ENCODE data around the gene DGLUCY. TPM values are rescaled to one million over a fixed set of nuclear protein-coding genes. Genes with fewer than 3 reads are reported as not detected.

Gene DGLUCY
- total and polyA plus RNA-seq, 4 donors, result 29.0 to 74.3 (median 52.1) TPM

DNA sequence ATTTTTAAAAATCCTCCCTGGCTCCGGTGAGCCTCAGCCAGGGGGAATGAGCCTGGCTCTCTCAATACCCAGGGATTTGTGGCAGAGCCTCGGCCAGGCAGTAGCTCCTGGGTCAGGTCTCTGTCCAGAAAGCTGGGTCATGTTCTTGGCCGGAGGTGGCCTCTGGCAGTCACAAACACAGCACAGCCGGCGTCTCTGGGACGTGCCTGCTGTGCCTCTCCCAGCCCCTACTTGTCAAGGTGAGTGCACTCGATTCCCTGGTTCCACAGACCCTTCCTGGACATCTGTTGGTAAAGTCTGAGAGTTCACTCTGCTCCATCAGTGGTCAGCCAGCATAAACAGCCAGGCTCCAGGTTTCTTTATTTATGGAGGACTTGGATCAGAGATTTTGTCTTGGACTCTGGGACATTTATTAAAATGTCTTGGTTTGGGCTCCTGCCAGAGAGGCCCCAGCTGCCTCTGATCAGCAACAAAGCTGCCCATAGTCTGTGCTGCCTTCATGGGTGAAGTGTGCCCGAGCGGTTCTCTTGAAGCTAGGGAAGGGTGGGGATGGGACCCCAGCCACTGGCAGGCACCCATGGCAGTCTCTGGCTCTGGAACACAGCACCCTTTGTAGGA, 56.7 kb downstream of the DGLUCY start:
- Histone ChIP-seq H3K9ac (ENCODE audit: insufficient read depth in 1 of 2, low read length in 2 of 2) (no peak overlapping the region), H3K36me3 (ENCODE audit: control insufficient read depth in 4 of 4, insufficient read depth in 4 of 4, low read length in 4 of 4) (peaks cover 9 to 42% (median 18%) of the 10 kb centered on the region in 4 donors), H3K9me3 (ENCODE audit: control insufficient read depth in 4 of 4, insufficient read depth in 3 of 4, low read length in 3 of 4) (no peaks in the 10 kb centered on the region), H3K4me1 (ENCODE audit: control insufficient read depth in 5 of 5, insufficient read depth in 5 of 5, low read length in 5 of 5) (peaks cover 0 to 15% (median 9%) of the 10 kb centered on the region in 5 donors), H3K27ac (ENCODE audit: low read depth in 1 of 2, low read length in 1 of 2) (peak overlapping the region in 1 of 2 donors; percentile 13), H3K4me3 (no peak overlapping the region), H3K27me3 (ENCODE audit: control insufficient read depth in 3 of 3, insufficient read depth in 3 of 3, low read length in 2 of 3) (no peaks in the 10 kb centered on the region)
- 68 to 74% methylated on average over 9 of the region's 9 CpGs for WGBS, 2 donors
- ATAC-seq (ENCODE audit: insufficient read depth, low FRiP score), result no peak
- peak; percentile 73 to 79 (median 78) for DNase-seq
- TF ChIP-seq CTCF (IDR thresholded peaks at IDR 0.05; ENCODE audit: control extremely low read depth, extremely low read depth), result no peak

- H3K27me3 ChIP-seq (ENCODE audit: control insufficient read depth in 3 of 3, insufficient read depth in 3 of 3, low read length in 2 of 3), result no peaks in the 10 kb centered on the region
- peaks cover 0 to 15% (median 9%) of the 10 kb centered on the region in 5 donors for H3K4me1 ChIP-seq (ENCODE audit: control insufficient read depth in 5 of 5, insufficient read depth in 5 of 5, low read length in 5 of 5)
- H3K4me3 ChIP-seq, result no peak overlapping the region
- H3K27ac ChIP-seq (ENCODE audit: low read depth in 1 of 2, low read length in 1 of 2), result peak overlapping the region in 1 of 2 donors; percentile 13
- H3K9ac ChIP-seq (ENCODE audit: insufficient read depth in 1 of 2, low read length in 2 of 2), result no peak overlapping the region
- ATAC-seq (ENCODE audit: insufficient read depth, low FRiP score), result no peak
- TF ChIP-seq CTCF (IDR thresholded peaks at IDR 0.05; ENCODE audit: control extremely low read depth, extremely low read depth), result no peak
- no peaks in the 10 kb centered on the region for H3K9me3 ChIP-seq (ENCODE audit: control insufficient read depth in 4 of 4, insufficient read depth in 3 of 4, low read length in 3 of 4)
- H3K36me3 ChIP-seq (ENCODE audit: control insufficient read depth in 4 of 4, insufficient read depth in 4 of 4, low read length in 4 of 4), result peaks cover 11 to 44% (median 16%) of the 10 kb centered on the region in 4 donors
- no peak for DNase-seq
- WGBS, 2 donors, result 82 to 85% methylated on average over 5 of the region's 5 CpGs
Observed at GRCh38 chr14:91171291-91171690, 57.4 kb downstream of the DGLUCY start.

DNA sequence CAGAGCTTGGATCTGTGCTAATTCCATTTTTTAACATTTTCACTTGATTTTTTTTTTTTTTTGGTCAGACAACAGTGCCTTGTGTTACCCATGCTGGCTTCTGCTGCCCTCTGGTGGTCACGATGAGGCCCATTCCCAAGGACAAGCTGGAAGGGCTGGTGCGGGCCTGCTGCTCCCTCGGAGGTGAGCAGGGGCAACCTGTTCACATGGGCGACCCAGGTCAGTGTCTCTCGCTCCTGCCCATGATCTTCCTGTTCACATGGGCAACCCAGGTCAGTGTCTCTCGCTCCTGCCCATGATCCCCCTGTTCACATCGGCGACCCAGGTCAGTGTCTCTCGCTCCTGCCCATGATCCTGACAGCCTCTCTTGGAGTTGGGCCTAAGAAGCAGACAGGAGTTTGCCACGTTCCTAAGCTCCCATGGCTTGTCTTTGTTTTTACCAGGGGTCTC, 59.4 kb downstream of the DGLUCY start:
- Histone ChIP-seq H3K4me1 (ENCODE audit: control insufficient read depth in 5 of 5, insufficient read depth in 5 of 5, low read length in 5 of 5) (peaks cover 0 to 15% (median 9%) of the 10 kb centered on the region in 5 donors), H3K36me3 (ENCODE audit: control insufficient read depth in 4 of 4, insufficient read depth in 4 of 4, low read length in 4 of 4) (peaks cover 9 to 36% (median 15%) of the 10 kb centered on the region in 4 donors), H3K27ac (ENCODE audit: low read depth in 1 of 2, low read length in 1 of 2) (no peak overlapping the region), H3K4me3 (no peak overlapping the region), H3K9me3 (ENCODE audit: control insufficient read depth in 4 of 4, insufficient read depth in 3 of 4, low read length in 3 of 4) (no peaks in the 10 kb centered on the region), H3K9ac (ENCODE audit: insufficient read depth in 1 of 2, low read length in 2 of 2) (no peak overlapping the region), H3K27me3 (ENCODE audit: control insufficient read depth in 3 of 3, insufficient read depth in 3 of 3, low read length in 2 of 3) (no peaks in the 10 kb centered on the region)
- DNase-seq, result peak; percentile 81 to 89 (median 86)
- ATAC-seq (ENCODE audit: insufficient read depth, low FRiP score), result peak; percentile 72
- TF ChIP-seq CTCF (IDR thresholded peaks at IDR 0.05; ENCODE audit: control extremely low read depth, extremely low read depth), result peak; percentile 94
- WGBS, 2 donors, result 54 to 63% methylated on average over 10 of the region's 10 CpGs

Measured in lung (tissue), 12 donors.